A549 (cell line): ENCODE data around the gene ARHGAP25. TPM values are rescaled to one million over a fixed set of nuclear protein-coding genes. Genes with fewer than 3 reads are reported as not detected.

Experiments
- ATAC-seq, 2 experiments: fragments of 200-7000 bp in 1 of 2; fragments of >200 bp in 1 of 2; cut with Nextera tagmentation in 1 of 2; cut with Tn5 transposase in 1 of 2; 3 replicates each; pipeline versions ENCODE4 v1.8.0 to v1.9.1; 2018 to 2020; ENCODE audit warnings: mild to moderate bottlenecking in 1 of 2, moderate library complexity in 1 of 2
- CTCF ChIA-PET: fragments of 300-600 bp; sonication (Branson Sonifier 250); formaldehyde crosslinking; extraction: SDS; loops from one replicate; lab custom pipeline; 2021; ENCODE audit warnings: antibody characterized with exemption, inconsistent platforms; lab: Yijun Ruan, JAX
- POLR2A ChIA-PET: fragments of 350-600 bp; formaldehyde crosslinking; extraction: SDS; loops from one replicate; lab custom pipeline; 2021; ENCODE audit warnings: antibody characterized with exemption, inconsistent platforms; lab: Yijun Ruan, JAX
- DNase-seq, 2 experiments: peaks; one replicate each; pipeline versions ENCODE4 v3.0.0 to v3.0.0-alpha.2; 2011 to 2016; ENCODE audit warnings: low read depth in 1 of 2, low spot score in 1 of 2
- FAIRE-seq: peaks from 2 replicates; lab custom pipeline; 2011; peaks lifted over from hg19 to GRCh38; lab: Jason Lieb, UNC
- H3K27ac ChIP-seq, 2 experiments: fragments of >200 bp; sonication (Bioruptor Twin); formaldehyde crosslinking; 3 replicates each; pipeline ENCODE4 v1.5.1; 2016 to 2017
- H3K4me1 ChIP-seq: fragments of >200 bp; sonication (Bioruptor Twin); formaldehyde crosslinking; 3 replicates; pipeline ENCODE4 v1.6.1; 2016
- H3K4me2 ChIP-seq: fragments of >200 bp; sonication (Bioruptor Twin); formaldehyde crosslinking; 3 replicates; pipeline ENCODE4 v1.6.1; 2016
- H3K4me3 ChIP-seq: fragments of >200 bp; sonication (Bioruptor Twin); formaldehyde crosslinking; 3 replicates; pipeline ENCODE4 v1.5.1; 2016
- H3K9me3 ChIP-seq: fragments of >200 bp; sonication (Bioruptor Twin); formaldehyde crosslinking; 3 replicates; pipeline ENCODE4 v1.6.1; 2016
- BHLHE40 ChIP-seq: IDR thresholded peaks from 2 replicates; pipeline ENCODE4 v1.6.1; 2012; ENCODE audit warnings: low read depth, low read length, inconsistent platforms
- CEBPB ChIP-seq, 2 experiments: fragments of >200 bp in 1 of 2; sonication (Bioruptor Twin) in 1 of 2; formaldehyde crosslinking in 1 of 2; IDR thresholded peaks; 2 replicates each; pipeline ENCODE4 v1.6.1; 2012 to 2016
- FOSB ChIP-seq: fragments of 250-450 bp; sonication (Bioruptor Pico); IDR thresholded peaks from 2 replicates; pipeline ENCODE4 v1.5.0; 2020; ENCODE audit warnings: mild to moderate bottlenecking, moderate library complexity
- FOSL2 ChIP-seq, 2 experiments: fragments of 450-650 bp in 1 of 2; fragments of >200 bp in 1 of 2; sonication (Bioruptor Twin) in 1 of 2; formaldehyde crosslinking; IDR thresholded peaks; 2 replicates each; pipeline versions ENCODE4 v1.5.0 to v1.6.1; 2016 to 2020; ENCODE audit warnings: mild to moderate bottlenecking in 1 of 2, moderate library complexity in 1 of 2
- FOXS1 ChIP-seq: fragments of 250-450 bp; sonication (Bioruptor Pico); IDR thresholded peaks from 2 replicates; pipeline ENCODE4 v1.5.0; 2020; ENCODE audit warnings: mild to moderate bottlenecking, moderate library complexity
- HDAC2 ChIP-seq: fragments of 200-600 bp; sonication (generic); IDR thresholded peaks from 2 replicates; pipeline ENCODE4 v1.6.1; 2016
- HEYL ChIP-seq: fragments of 250-450 bp; sonication (Bioruptor Pico); IDR thresholded peaks from 2 replicates; pipeline ENCODE4 v1.8.0; 2021; ENCODE audit warnings: mild to moderate bottlenecking, moderate library complexity
- MYC ChIP-seq: IDR thresholded peaks from 2 replicates; pipeline ENCODE4 v1.6.1; 2012; ENCODE audit warnings: mild to moderate bottlenecking, inconsistent platforms, low read length, improper control_type of control experiment, borderline replicate concordance
- NR3C1 ChIP-seq: fragments of >200 bp; sonication (Bioruptor Twin); formaldehyde crosslinking; IDR thresholded peaks from 3 replicates; pipeline ENCODE4 v1.6.1; 2017
- RAD21 ChIP-seq, 2 experiments: fragments of >200 bp in 1 of 2; sonication (Bioruptor Twin) in 1 of 2; formaldehyde crosslinking in 1 of 2; IDR thresholded peaks in 1 of 2; conservative IDR thresholded peaks in 1 of 2; 2 replicates in 1 of 2; 3 replicates in 1 of 2; pipeline ENCODE4 v1.6.1; 2012 to 2018; ENCODE audit warnings: inconsistent platforms in 1 of 2
- RCOR1 ChIP-seq: fragments of 150-350 bp; IDR thresholded peaks from 2 replicates; pipeline ENCODE4 v1.6.1; 2014; ENCODE audit warnings: antibody characterized with exemption, low read length, low read depth
- SMC3 ChIP-seq: fragments of >200 bp; sonication (Bioruptor Twin); formaldehyde crosslinking; IDR thresholded peaks from 3 replicates; pipeline ENCODE4 v1.6.1; 2018; ENCODE audit warnings: inconsistent platforms
- TP53 ChIP-seq: fragments of 250-450 bp; sonication (Bioruptor Pico); IDR thresholded peaks from 2 replicates; pipeline ENCODE4 v1.5.0; 2021; ENCODE audit warnings: mild to moderate bottlenecking, moderate library complexity
- WGBS: methylation state at CpG from one replicate; pipeline ENCODE4 v1.1.6; 2017; ENCODE audit errors: missing lambda C conversion rate; 5-methylcytosine and 5-hydroxymethylcytosine counted together
- polyA plus RNA-seq, 4 experiments: library from polyadenylated mRNA; depleted of rRNA in 3 of 4; stranded (reverse); fragments of >200 nt; fragmentation: RNase III in 1 of 4; extraction: RNeasy Plus Mini Kit Qiagen cat#74134 plus additional on column Dnase treatment in 1 of 4; gene quantifications; 2 replicates in 3 of 4; 3 replicates in 1 of 4; pipeline ENCODE4 v1.2.3, GENCODE V29; 2011 to 2017
- TF ChIP-seq, protein P1 (sequence below): fragments of >200 bp; sonication (Bioruptor Twin); formaldehyde crosslinking; IDR thresholded peaks from 3 replicates; pipeline ENCODE4 v1.5.1; 2016
- TF ChIP-seq, protein P2 (sequence below): IDR thresholded peaks from 2 replicates; pipeline ENCODE4 v1.6.1; 2012
- TF ChIP-seq, protein P3 (sequence below): fragments of >200 bp; sonication (Bioruptor Twin); formaldehyde crosslinking; IDR thresholded peaks from 2 replicates; pipeline ENCODE4 v1.6.1; 2016
- TF ChIP-seq, protein P4 (sequence below): IDR thresholded peaks from 2 replicates; pipeline ENCODE4 v1.6.1; 2012
- TF ChIP-seq, protein P5 (sequence below): fragments of 200-600 bp; sonication (generic); IDR thresholded peaks from 2 replicates; pipeline ENCODE4 v1.6.1; 2016; ENCODE audit warnings: antibody characterized with exemption, mild to moderate bottlenecking, moderate library complexity

The ARHGAP25 gene
- polyA plus RNA-seq, 2 of the 4 experiments (the other 2 are of a cell fraction) = 0.50 to 2.4 TPM

DNA sequence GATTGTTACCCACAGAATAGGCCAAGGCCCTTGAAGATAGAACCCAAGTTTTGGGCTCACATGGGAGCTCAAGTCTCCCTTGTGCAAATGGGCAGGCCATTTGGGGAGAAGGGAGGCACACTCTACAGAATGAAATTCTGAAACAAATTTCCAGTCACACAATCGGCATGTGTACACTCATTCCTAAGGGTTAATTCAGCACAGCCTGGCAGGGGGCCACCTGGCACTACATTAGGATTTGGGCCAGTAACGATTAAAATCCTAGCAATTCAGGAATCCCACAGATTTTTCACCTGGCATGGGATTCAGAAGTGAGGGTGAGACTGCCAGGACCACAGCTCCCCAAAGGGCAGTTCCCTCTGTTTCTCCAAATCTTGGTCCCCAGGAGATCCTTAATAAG lies 90.2 kb downstream of the ARHGAP25 start:
- ChIA-PET CTCF (interaction anchor here (1.5 to 2.3 kb wide), 2 partner anchors 12 to 73 kb away, joined by 5 to 7 read pairs; no protein-coding TSS in a partner anchor), POLR2A (no interaction called here)
- H3K4me2 ChIP-seq = no peak overlapping the region
- H3K4me1 ChIP-seq = peaks cover 17% of the 10 kb centered on the region
- FAIRE-seq (no peak), ATAC-seq (no peak), DNase-seq (no peak)
- H3K9me3 ChIP-seq = no peaks in the 10 kb centered on the region
- TF ChIP-seq FOSL2 (IDR thresholded peaks at IDR 0.05) (no peak), FOSL2 (CRISPR knock-in tag; IDR thresholded peaks at IDR 0.05) (no peak), SMC3 (no peak)
- 37% methylated on average over 2 of the region's 2 CpGs for WGBS
- H3K27ac ChIP-seq = no peak overlapping the region; a peak in 1 of 6 replicates
- no peak overlapping the region for H3K4me3 ChIP-seq

DNA sequence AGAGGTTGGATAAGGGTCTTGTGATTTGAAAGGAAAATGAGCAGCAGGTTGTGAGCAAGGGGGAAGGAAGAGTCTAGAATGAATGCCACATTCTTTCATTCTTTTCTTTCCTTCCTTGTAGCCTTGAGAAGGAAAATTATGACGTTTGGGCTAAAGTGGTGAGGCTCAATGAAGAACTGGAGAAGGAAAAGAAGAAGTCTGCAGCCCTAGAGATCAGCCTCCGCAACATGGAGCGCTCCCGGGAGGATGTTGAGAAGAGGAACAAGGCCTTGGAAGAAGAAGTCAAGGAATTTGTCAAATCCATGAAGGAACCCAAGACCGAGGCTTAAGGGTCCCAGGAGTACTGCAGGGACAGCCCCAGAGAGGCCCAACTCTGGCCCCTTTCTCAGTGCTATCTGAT lies 91.3 kb downstream of the ARHGAP25 start:
- no peak for FAIRE-seq
- no peak for DNase-seq
- no peak for ATAC-seq
- Histone ChIP-seq H3K4me2 (no peak overlapping the region), H3K4me1 (peaks cover 17% of the 10 kb centered on the region), H3K4me3 (no peak overlapping the region), H3K9me3 (no peaks in the 10 kb centered on the region), H3K27ac (no peak overlapping the region)
- POLR2A ChIA-PET = no interaction called here
- WGBS = 68% methylated on average over 5 of the region's 5 CpGs
- CTCF ChIA-PET = interaction anchor here (2.3 kb wide), 1 partner anchor 11 kb away, joined by 5 read pairs; no protein-coding TSS in a partner anchor
- TF ChIP-seq MYC (no peak), HEYL (CRISPR knock-in tag) (no peak), FOSB (no peak), CEBPB (IDR thresholded peaks at IDR 0.05) (no peak), BHLHE40 (no peak), RAD21 (conservative IDR thresholded peaks at IDR 0.05 in 1 of 2, IDR thresholded peaks at IDR 0.05 in 1 of 2) (no peak), TP53 (CRISPR knock-in tag) (no peak), RCOR1 (no peak), SMC3 (no peak), FOXS1 (CRISPR knock-in tag) (no peak), HDAC2 (no peak), NR3C1 (no peak)
- TF ChIP-seq, protein P1, sequence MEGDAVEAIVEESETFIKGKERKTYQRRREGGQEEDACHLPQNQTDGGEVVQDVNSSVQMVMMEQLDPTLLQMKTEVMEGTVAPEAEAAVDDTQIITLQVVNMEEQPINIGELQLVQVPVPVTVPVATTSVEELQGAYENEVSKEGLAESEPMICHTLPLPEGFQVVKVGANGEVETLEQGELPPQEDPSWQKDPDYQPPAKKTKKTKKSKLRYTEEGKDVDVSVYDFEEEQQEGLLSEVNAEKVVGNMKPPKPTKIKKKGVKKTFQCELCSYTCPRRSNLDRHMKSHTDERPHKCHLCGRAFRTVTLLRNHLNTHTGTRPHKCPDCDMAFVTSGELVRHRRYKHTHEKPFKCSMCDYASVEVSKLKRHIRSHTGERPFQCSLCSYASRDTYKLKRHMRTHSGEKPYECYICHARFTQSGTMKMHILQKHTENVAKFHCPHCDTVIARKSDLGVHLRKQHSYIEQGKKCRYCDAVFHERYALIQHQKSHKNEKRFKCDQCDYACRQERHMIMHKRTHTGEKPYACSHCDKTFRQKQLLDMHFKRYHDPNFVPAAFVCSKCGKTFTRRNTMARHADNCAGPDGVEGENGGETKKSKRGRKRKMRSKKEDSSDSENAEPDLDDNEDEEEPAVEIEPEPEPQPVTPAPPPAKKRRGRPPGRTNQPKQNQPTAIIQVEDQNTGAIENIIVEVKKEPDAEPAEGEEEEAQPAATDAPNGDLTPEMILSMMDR = no peak
- TF ChIP-seq, protein P2, sequence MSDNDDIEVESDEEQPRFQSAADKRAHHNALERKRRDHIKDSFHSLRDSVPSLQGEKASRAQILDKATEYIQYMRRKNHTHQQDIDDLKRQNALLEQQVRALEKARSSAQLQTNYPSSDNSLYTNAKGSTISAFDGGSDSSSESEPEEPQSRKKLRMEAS = no peak
- TF ChIP-seq, protein P3, sequence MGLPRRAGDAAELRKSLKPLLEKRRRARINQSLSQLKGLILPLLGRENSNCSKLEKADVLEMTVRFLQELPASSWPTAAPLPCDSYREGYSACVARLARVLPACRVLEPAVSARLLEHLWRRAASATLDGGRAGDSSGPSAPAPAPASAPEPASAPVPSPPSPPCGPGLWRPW = no peak
- TF ChIP-seq, protein P4, sequence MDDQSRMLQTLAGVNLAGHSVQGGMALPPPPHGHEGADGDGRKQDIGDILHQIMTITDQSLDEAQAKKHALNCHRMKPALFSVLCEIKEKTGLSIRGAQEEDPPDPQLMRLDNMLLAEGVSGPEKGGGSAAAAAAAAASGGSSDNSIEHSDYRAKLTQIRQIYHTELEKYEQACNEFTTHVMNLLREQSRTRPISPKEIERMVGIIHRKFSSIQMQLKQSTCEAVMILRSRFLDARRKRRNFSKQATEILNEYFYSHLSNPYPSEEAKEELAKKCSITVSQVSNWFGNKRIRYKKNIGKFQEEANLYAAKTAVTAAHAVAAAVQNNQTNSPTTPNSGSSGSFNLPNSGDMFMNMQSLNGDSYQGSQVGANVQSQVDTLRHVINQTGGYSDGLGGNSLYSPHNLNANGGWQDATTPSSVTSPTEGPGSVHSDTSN = no peak
- TF ChIP-seq, protein P5, sequence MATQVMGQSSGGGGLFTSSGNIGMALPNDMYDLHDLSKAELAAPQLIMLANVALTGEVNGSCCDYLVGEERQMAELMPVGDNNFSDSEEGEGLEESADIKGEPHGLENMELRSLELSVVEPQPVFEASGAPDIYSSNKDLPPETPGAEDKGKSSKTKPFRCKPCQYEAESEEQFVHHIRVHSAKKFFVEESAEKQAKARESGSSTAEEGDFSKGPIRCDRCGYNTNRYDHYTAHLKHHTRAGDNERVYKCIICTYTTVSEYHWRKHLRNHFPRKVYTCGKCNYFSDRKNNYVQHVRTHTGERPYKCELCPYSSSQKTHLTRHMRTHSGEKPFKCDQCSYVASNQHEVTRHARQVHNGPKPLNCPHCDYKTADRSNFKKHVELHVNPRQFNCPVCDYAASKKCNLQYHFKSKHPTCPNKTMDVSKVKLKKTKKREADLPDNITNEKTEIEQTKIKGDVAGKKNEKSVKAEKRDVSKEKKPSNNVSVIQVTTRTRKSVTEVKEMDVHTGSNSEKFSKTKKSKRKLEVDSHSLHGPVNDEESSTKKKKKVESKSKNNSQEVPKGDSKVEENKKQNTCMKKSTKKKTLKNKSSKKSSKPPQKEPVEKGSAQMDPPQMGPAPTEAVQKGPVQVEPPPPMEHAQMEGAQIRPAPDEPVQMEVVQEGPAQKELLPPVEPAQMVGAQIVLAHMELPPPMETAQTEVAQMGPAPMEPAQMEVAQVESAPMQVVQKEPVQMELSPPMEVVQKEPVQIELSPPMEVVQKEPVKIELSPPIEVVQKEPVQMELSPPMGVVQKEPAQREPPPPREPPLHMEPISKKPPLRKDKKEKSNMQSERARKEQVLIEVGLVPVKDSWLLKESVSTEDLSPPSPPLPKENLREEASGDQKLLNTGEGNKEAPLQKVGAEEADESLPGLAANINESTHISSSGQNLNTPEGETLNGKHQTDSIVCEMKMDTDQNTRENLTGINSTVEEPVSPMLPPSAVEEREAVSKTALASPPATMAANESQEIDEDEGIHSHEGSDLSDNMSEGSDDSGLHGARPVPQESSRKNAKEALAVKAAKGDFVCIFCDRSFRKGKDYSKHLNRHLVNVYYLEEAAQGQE = no peak
